HG03039 (cell line): Measurements from ENCODE around the gene CAND2.
A peak's percentile ranks its signal among the peaks of the same experiment; 100 is the strongest.

Experiments
- ATAC-seq: cut with Tn5 transposase; IDR thresholded peaks from one replicate; pipeline ENCODE4 v1.9.1; 2021; ENCODE audit warnings: mild to moderate bottlenecking, moderate library complexity; ENCODE audit not compliant: unreplicated experiment

Gene CAND2

GRCh38 chr3:12803371-12803770 lies 6.9 kb downstream of the CAND2 start:
- ATAC-seq, result no peak

- ATAC-seq, result no peak
Observed at GRCh38 chr3:12807066-12807465, 10.6 kb downstream of the CAND2 start.

- ATAC-seq, result no peak
Observed at GRCh38 chr3:12807601-12808359, 11.3 kb downstream of the CAND2 start.

GRCh38 chr3:12808587-12808986 lies 12.1 kb downstream of the CAND2 start:
- no peak for ATAC-seq

GRCh38 chr3:12809001-12809400 lies 12.5 kb downstream of the CAND2 start:
- no peak for ATAC-seq

- no peak for ATAC-seq
Observed at GRCh38 chr3:12809435-12809834, 13.0 kb downstream of the CAND2 start.

GRCh38 chr3:12810013-12810780 lies 13.7 kb downstream of the CAND2 start:
- peak; percentile 96 for ATAC-seq

GRCh38 chr3:12810961-12811360 lies 14.5 kb downstream of the CAND2 start:
- no peak for ATAC-seq

GRCh38 chr3:12812812-12813211 lies 16.3 kb downstream of the CAND2 start:
- ATAC-seq, result no peak

GRCh38 chr3:12813967-12814366 lies 17.5 kb downstream of the CAND2 start:
- no peak for ATAC-seq

GRCh38 chr3:12815078-12815477 lies 18.6 kb downstream of the CAND2 start:
- no peak for ATAC-seq

- no peak for ATAC-seq
Observed at GRCh38 chr3:12815719-12816118, 19.2 kb downstream of the CAND2 start.

GRCh38 chr3:12816521-12817342 lies 20.3 kb downstream of the CAND2 start:
- ATAC-seq, result no peak

- no peak for ATAC-seq
Observed at GRCh38 chr3:12817343-12817710, 20.8 kb downstream of the CAND2 start.

- no peak for ATAC-seq
Observed at GRCh38 chr3:12818273-12818672, 21.8 kb downstream of the CAND2 start.

GRCh38 chr3:12818773-12819172 lies 22.3 kb downstream of the CAND2 start:
- no peak for ATAC-seq

GRCh38 chr3:12822725-12823373 lies 26.4 kb downstream of the CAND2 start:
- ATAC-seq, result no peak

- ATAC-seq, result no peak
Observed at GRCh38 chr3:12824299-12824698, 27.8 kb downstream of the CAND2 start.

- ATAC-seq, result no peak
Observed at GRCh38 chr3:12825156-12825555, 28.7 kb downstream of the CAND2 start.

GRCh38 chr3:12828751-12829150 lies 32.3 kb downstream of the CAND2 start:
- ATAC-seq, result no peak

GRCh38 chr3:12829404-12829803 lies 32.9 kb downstream of the CAND2 start:
- ATAC-seq, result no peak
